SK-N-SH treated with all-trans-retinoic acid at 6 μM for 48 hours (cell line): Measurements from ENCODE around the gene NOL9.
"Not testable (repeated sequence)": the region's sequence is repeated elsewhere in the genome, so short reads cannot be mapped to it uniquely, and the experiment has no call there.

Source experiments
- ATAC-seq: fragments of 200-7000 bp; cut with Tn5 transposase; 3 replicates; pipeline ENCODE4 v1.9.1; 2020; ENCODE audit warnings: mild to moderate bottlenecking, moderate library complexity
- ARNTL ChIP-seq: fragments of 450-650 bp; formaldehyde crosslinking; IDR thresholded peaks from 2 replicates; pipeline ENCODE4 v1.5.0; 2020; ENCODE audit warnings: low read depth, mild to moderate bottlenecking, moderate library complexity, borderline replicate concordance
- CSDC2 ChIP-seq: fragments of 250-450 bp; sonication (Bioruptor Pico); IDR thresholded peaks from 2 replicates; pipeline ENCODE4 v1.5.0; 2020; ENCODE audit warnings: mild to moderate bottlenecking, moderate library complexity
- ESRRG ChIP-seq: fragments of 250-450 bp; sonication (Bioruptor Pico); IDR thresholded peaks from 2 replicates; pipeline ENCODE4 v1.6.1; 2021; ENCODE audit warnings: mild to moderate bottlenecking
- ISL1 ChIP-seq: fragments of 250-450 bp; sonication (Bioruptor Pico); IDR thresholded peaks from 2 replicates; pipeline ENCODE4 v2.1.2; 2022; ENCODE audit warnings: mild to moderate bottlenecking, moderate library complexity
- PPARA ChIP-seq: fragments of 250-450 bp; sonication (Bioruptor Pico); IDR thresholded peaks from 2 replicates; pipeline ENCODE4 v1.5.0; 2020; ENCODE audit warnings: mild to moderate bottlenecking, borderline replicate concordance
- TCF4 ChIP-seq: fragments of 250-450 bp; sonication (Bioruptor Pico); IDR thresholded peaks from 2 replicates; pipeline ENCODE4 v1.8.0; 2021; ENCODE audit warnings: mild to moderate bottlenecking, moderate library complexity, borderline replicate concordance
- TOX ChIP-seq: fragments of 250-450 bp; sonication (Bioruptor Pico); IDR thresholded peaks from 2 replicates; pipeline ENCODE4 v1.8.0; 2021; ENCODE audit warnings: mild to moderate bottlenecking, moderate library complexity, borderline replicate concordance
- ZC3H10 ChIP-seq: fragments of 250-450 bp; sonication (Bioruptor Pico); IDR thresholded peaks from 2 replicates; pipeline ENCODE4 v1.5.1; 2021; ENCODE audit warnings: mild to moderate bottlenecking, moderate library complexity
- ZFP3 ChIP-seq: fragments of 250-450 bp; sonication (Bioruptor Pico); IDR thresholded peaks from 2 replicates; pipeline ENCODE4 v1.5.0; 2020; ENCODE audit warnings: mild to moderate bottlenecking, moderate library complexity
- ZFP30 ChIP-seq: fragments of 450-650 bp; formaldehyde crosslinking; IDR thresholded peaks from 2 replicates; pipeline ENCODE4 v1.5.0; 2022; ENCODE audit warnings: mild to moderate bottlenecking, moderate library complexity
- ZNF565 ChIP-seq: fragments of 450-650 bp; formaldehyde crosslinking; conservative IDR thresholded peaks from 2 replicates; pipeline ENCODE4 v1.5.0; 2020; ENCODE audit warnings: low read depth, mild to moderate bottlenecking, moderate library complexity
- ZNF70 ChIP-seq: fragments of 450-650 bp; formaldehyde crosslinking; IDR thresholded peaks from 2 replicates; pipeline ENCODE4 v1.5.0; 2020; ENCODE audit warnings: mild to moderate bottlenecking, moderate library complexity
- ZNF8 ChIP-seq: fragments of 450-650 bp; formaldehyde crosslinking; IDR thresholded peaks from 2 replicates; pipeline ENCODE4 v1.5.0; 2020; ENCODE audit warnings: mild to moderate bottlenecking, moderate library complexity
- TF ChIP-seq, protein P1 (sequence below): fragments of 250-450 bp; sonication (Bioruptor Pico); IDR thresholded peaks from 2 replicates; pipeline ENCODE4 v1.5.1; 2020; ENCODE audit warnings: low read depth, mild to moderate bottlenecking, moderate library complexity
- TF ChIP-seq, protein P2 (sequence below): fragments of 250-450 bp; sonication (Bioruptor Pico); IDR thresholded peaks from 2 replicates; pipeline ENCODE4 v1.5.0; 2020; ENCODE audit warnings: mild to moderate bottlenecking, moderate library complexity
- TF ChIP-seq, protein P3 (sequence below): fragments of 250-450 bp; sonication (Bioruptor Pico); IDR thresholded peaks from 2 replicates; pipeline ENCODE4 v1.8.0; 2020; ENCODE audit warnings: mild to moderate bottlenecking, moderate library complexity, borderline replicate concordance
- TF ChIP-seq, protein P4 (sequence below): fragments of 250-450 bp; sonication (Bioruptor Pico); IDR thresholded peaks from 2 replicates; pipeline ENCODE4 v1.5.1; 2021; ENCODE audit warnings: mild to moderate bottlenecking, moderate library complexity
- TF ChIP-seq, protein P5 (sequence below): fragments of 250-450 bp; sonication (Bioruptor Pico); IDR thresholded peaks from 2 replicates; pipeline ENCODE4 v1.8.0; 2021; ENCODE audit warnings: low read depth, mild to moderate bottlenecking, moderate library complexity, borderline replicate concordance

The NOL9 gene

DNA sequence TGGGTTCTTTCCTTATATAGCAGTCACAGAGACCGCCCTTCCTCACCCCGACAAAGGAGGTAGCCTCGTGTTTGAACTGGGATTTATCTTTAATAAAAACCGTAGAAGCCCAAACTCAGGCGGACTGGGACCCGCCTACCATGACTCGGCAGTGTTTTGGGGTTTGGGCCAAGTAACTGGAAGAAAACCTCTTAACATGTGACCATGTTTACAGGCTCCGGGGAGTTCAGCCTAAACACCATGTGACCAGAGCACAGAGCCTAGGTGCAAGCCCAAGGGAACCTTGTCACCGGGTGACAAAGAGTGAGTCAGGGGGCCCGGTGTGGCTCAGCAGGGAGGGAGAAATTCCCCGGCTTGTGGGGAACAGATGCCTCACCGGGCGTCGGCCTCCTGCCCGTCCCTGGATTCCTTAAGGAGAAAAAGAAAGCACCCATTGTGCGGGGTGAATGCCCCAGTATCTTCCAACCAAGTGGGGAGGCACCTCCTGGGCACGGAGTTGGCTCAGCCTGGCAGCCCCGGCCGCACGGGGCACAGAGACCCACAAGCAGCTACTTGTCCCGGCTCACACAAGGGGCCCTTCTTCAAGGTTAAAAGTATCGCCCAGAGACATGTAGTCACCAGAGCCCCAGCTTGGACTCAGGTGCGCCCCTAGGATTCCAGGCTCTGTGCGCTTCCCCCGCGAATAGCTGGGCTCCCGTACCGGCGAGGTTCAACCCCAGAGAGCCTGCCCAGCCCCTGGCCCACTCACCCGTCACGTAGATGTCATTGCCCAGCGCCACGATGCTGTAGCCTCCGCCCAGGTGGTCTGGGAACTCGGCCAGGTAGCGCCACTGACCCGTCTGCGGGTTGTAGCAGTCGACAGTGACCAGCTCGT lies 47.0 kb upstream of the NOL9 start:
- TF ChIP-seq, protein P1, sequence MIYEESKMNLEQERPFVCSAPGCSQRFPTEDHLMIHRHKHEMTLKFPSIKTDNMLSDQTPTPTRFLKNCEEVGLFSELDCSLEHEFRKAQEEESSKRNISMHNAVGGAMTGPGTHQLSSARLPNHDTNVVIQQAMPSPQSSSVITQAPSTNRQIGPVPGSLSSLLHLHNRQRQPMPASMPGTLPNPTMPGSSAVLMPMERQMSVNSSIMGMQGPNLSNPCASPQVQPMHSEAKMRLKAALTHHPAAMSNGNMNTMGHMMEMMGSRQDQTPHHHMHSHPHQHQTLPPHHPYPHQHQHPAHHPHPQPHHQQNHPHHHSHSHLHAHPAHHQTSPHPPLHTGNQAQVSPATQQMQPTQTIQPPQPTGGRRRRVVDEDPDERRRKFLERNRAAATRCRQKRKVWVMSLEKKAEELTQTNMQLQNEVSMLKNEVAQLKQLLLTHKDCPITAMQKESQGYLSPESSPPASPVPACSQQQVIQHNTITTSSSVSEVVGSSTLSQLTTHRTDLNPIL (CRISPR knock-in tag) = no peak
- TF ChIP-seq ZNF8 (CRISPR knock-in tag) (no peak), ZNF565 (CRISPR knock-in tag) (no peak), ZFP3 (CRISPR knock-in tag) (no peak), PPARA (CRISPR knock-in tag) (no peak)

DNA sequence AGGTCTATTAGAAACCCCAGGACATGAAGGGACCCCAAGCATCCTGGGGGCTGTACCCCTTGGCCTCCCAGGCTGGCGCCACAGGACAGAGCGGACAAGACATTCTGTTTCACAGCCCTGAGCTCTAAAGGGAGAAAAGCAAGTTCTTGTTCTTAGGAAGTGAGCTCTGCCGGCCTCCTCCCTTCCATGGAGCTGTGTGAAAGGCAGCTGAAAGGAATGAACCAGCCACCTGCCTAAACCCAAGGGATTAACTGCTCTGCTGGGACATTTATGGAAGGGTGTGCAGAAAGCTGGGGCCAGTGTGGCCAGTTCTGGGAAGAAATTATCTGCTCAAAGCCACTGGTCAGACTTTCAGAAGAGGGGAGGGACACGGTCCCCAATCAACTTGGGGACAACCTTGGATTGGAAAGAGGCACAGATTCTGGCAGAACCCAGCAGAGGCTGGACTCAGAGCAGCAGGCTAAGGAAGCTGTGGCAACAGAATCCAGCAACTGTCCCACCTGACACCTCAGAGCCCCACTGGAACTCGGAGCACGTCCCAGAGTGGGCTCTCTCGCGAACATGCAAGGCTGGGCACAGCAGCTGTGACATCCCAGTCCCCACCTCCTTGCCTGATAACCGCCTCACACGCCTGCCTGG lies 46.2 kb upstream of the NOL9 start:
- TF ChIP-seq, protein P2, sequence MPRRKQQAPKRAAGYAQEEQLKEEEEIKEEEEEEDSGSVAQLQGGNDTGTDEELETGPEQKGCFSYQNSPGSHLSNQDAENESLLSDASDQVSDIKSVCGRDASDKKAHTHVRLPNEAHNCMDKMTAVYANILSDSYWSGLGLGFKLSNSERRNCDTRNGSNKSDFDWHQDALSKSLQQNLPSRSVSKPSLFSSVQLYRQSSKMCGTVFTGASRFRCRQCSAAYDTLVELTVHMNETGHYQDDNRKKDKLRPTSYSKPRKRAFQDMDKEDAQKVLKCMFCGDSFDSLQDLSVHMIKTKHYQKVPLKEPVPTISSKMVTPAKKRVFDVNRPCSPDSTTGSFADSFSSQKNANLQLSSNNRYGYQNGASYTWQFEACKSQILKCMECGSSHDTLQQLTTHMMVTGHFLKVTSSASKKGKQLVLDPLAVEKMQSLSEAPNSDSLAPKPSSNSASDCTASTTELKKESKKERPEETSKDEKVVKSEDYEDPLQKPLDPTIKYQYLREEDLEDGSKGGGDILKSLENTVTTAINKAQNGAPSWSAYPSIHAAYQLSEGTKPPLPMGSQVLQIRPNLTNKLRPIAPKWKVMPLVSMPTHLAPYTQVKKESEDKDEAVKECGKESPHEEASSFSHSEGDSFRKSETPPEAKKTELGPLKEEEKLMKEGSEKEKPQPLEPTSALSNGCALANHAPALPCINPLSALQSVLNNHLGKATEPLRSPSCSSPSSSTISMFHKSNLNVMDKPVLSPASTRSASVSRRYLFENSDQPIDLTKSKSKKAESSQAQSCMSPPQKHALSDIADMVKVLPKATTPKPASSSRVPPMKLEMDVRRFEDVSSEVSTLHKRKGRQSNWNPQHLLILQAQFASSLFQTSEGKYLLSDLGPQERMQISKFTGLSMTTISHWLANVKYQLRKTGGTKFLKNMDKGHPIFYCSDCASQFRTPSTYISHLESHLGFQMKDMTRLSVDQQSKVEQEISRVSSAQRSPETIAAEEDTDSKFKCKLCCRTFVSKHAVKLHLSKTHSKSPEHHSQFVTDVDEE (CRISPR knock-in tag) = no peak
- TF ChIP-seq TOX (CRISPR knock-in tag) (no peak), ZNF70 (no peak), ESRRG (no peak), PPARA (CRISPR knock-in tag) (no peak), ZNF565 (CRISPR knock-in tag) (no peak), ISL1 (CRISPR knock-in tag) (no peak), TCF4 (CRISPR knock-in tag) (no peak), ZC3H10 (CRISPR knock-in tag) (no peak), ZFP30 (CRISPR knock-in tag) (no peak), CSDC2 (CRISPR knock-in tag) (no peak)
- TF ChIP-seq, protein P3, sequence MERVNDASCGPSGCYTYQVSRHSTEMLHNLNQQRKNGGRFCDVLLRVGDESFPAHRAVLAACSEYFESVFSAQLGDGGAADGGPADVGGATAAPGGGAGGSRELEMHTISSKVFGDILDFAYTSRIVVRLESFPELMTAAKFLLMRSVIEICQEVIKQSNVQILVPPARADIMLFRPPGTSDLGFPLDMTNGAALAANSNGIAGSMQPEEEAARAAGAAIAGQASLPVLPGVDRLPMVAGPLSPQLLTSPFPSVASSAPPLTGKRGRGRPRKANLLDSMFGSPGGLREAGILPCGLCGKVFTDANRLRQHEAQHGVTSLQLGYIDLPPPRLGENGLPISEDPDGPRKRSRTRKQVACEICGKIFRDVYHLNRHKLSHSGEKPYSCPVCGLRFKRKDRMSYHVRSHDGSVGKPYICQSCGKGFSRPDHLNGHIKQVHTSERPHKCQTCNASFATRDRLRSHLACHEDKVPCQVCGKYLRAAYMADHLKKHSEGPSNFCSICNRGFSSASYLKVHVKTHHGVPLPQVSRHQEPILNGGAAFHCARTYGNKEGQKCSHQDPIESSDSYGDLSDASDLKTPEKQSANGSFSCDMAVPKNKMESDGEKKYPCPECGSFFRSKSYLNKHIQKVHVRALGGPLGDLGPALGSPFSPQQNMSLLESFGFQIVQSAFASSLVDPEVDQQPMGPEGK = no peak
- TF ChIP-seq, protein P4, sequence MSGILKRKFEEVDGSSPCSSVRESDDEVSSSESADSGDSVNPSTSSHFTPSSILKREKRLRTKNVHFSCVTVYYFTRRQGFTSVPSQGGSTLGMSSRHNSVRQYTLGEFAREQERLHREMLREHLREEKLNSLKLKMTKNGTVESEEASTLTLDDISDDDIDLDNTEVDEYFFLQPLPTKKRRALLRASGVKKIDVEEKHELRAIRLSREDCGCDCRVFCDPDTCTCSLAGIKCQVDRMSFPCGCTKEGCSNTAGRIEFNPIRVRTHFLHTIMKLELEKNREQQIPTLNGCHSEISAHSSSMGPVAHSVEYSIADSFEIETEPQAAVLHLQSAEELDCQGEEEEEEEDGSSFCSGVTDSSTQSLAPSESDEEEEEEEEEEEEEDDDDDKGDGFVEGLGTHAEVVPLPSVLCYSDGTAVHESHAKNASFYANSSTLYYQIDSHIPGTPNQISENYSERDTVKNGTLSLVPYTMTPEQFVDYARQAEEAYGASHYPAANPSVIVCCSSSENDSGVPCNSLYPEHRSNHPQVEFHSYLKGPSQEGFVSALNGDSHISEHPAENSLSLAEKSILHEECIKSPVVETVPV (CRISPR knock-in tag) = no peak
- TF ChIP-seq, all 23 proteins: peak for 0
- no peak; the same call in 2 of the 3 replicates for ATAC-seq

More for the DNA sequence above, 47.0 kb upstream of the NOL9 start:
- ATAC-seq = peak; percentile 64

DNA sequence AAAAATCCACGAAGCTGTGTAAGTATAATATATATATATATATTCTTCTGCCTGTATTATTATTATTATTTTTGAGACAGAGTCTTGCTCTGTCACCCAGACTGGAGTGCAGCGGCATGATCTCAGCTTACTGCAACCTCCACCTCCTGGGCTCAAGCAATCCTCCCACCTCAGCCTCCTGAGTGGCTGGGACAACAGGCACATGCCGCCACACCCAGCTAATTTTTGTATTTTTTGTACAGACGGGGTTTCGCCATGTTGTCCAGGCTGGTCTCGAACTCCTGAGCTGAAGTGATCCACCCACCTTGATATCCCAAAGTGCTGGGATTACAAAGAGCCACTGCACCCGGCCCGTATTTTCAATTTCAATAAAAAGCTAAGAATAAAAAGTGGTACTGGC lies 45.7 kb upstream of the NOL9 start:
- not testable (repeated sequence) for ATAC-seq

DNA sequence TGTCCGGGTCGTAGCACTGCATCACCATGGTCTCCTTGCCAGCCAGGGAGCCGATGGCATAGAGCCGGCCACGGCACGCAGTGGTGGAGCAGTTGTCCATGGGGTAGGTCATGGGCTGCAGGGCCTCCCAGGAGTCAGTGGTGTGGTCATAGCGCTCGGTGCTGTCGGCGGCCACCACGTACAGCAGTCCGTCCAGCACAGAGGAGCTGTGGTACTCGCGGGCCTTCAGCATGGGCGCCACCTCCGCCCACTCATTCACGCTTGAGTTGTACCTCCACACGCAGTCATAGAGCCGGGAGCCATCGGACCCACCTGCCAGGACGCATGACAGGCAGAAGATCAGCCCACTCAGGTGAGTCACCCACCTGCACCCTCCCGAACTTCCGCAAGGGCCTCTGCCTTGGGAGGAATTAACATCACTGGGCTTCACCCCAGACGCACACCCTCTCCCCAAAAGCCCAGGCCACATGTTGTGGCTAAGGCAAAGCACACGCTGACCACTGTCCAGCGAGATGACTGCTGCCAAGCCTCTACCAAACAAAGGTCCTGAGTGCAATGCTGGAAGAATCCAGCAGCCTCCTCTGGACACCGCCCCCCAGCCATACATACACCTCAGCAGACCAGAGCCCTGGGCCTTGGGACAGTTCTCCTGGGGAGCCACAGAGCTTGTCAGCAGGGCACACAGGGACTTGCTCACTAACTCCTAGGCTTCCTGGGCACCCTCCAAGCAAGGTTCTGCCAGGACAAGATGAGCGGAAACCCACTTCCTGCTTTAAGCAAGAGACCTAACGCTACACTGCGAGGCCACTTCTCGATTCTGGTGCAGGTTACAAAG lies 45.0 kb upstream of the NOL9 start:
- no peak for ATAC-seq
- TF ChIP-seq ZC3H10 (CRISPR knock-in tag) = no peak

DNA sequence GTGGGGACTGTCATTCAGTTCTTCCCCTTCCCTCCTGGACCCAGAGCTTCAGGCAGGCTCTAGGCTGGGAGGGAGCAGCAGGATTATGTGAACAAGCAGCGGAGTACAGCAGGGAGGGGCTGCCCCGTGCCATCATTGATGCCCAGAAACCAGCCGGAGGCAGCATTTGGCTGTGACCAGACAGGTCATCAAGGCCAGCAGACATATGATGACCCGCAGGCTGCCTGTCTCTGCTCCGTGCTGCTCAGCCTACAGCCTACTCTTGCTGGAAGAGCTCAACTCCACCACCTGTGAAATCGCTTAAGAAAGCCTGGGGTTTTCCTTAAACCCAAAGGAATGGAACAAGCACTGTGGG lies 43.4 kb upstream of the NOL9 start:
- TF ChIP-seq, protein P4 (CRISPR knock-in tag) = no peak
- TF ChIP-seq ZFP30 (CRISPR knock-in tag) (no peak), ZFP3 (CRISPR knock-in tag) (no peak), ZNF8 (CRISPR knock-in tag) (no peak), ARNTL (CRISPR knock-in tag) (no peak)
- TF ChIP-seq, protein P3 = no peak
- TF ChIP-seq, protein P5, sequence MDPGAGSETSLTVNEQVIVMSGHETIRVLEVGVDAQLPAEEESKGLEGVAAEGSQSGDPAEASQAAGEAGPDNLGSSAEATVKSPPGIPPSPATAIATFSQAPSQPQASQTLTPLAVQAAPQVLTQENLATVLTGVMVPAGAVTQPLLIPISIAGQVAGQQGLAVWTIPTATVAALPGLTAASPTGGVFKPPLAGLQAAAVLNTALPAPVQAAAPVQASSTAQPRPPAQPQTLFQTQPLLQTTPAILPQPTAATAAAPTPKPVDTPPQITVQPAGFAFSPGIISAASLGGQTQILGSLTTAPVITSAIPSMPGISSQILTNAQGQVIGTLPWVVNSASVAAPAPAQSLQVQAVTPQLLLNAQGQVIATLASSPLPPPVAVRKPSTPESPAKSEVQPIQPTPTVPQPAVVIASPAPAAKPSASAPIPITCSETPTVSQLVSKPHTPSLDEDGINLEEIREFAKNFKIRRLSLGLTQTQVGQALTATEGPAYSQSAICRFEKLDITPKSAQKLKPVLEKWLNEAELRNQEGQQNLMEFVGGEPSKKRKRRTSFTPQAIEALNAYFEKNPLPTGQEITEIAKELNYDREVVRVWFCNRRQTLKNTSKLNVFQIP (CRISPR knock-in tag) = no peak
- TF ChIP-seq, all 23 proteins: peak for 0
- no peak for ATAC-seq
